PFSK-1 (cell line): ENCODE measurements around the gene LRMDA.

ENCODE experiments used
- FOXP2 ChIP-seq: optimal IDR thresholded peaks from 2 replicates; pipeline ENCODE3; 2011; ENCODE audit warnings: borderline replicate concordance, control low read depth, inconsistent platforms; ENCODE audit not compliant: insufficient read depth; ENCODE audit errors: extremely low read length, extremely low read depth
- POLR2AphosphoS5 ChIP-seq: IDR thresholded peaks from 2 replicates; pipeline ENCODE4 v1.6.1; 2012; ENCODE audit warnings: low read depth, mild to moderate bottlenecking, control low read depth, low read length, moderate library complexity
- REST ChIP-seq, 2 experiments: IDR thresholded peaks; 2 replicates each; pipeline versions ENCODE4 v1.6.1 to v1.8.0; 2011 to 2012; ENCODE audit warnings: low read depth in 2 of 2, low read length in 2 of 2, control low read depth in 1 of 2, inconsistent platforms in 1 of 2, mild to moderate bottlenecking in 1 of 2, moderate library complexity in 1 of 2; ENCODE audit not compliant: insufficient read depth in 1 of 2
- SIN3A ChIP-seq: IDR thresholded peaks from 2 replicates; pipeline ENCODE4 v1.6.1; 2012; ENCODE audit warnings: mild to moderate bottlenecking, low read length, moderate library complexity, borderline replicate concordance; ENCODE audit not compliant: insufficient read depth
- TAF1 ChIP-seq: IDR thresholded peaks from 2 replicates; pipeline ENCODE4 v1.6.1; 2012; ENCODE audit warnings: low read length, control low read depth, borderline replicate concordance; ENCODE audit not compliant: insufficient read depth

Gene LRMDA

GRCh38 chr10:76050291-76050625, 618.8 kb downstream of the LRMDA start:
- TF ChIP-seq SIN3A (no peak), FOXP2 (no peak), POLR2AphosphoS5 (no peak), TAF1 (no peak), REST (IDR thresholded peaks at IDR 0.05; ENCODE audit: insufficient read depth in 1 of 2, low read depth in 2 of 2, low read length in 2 of 2) (no peak)

GRCh38 chr10:76051007-76051936, 619.8 kb downstream of the LRMDA start:
- TF ChIP-seq POLR2AphosphoS5 = no peak
- no peak for TF ChIP-seq REST (IDR thresholded peaks at IDR 0.05; ENCODE audit: insufficient read depth in 1 of 2, low read depth in 2 of 2, low read length in 2 of 2)
- TF ChIP-seq TAF1 = no peak
- TF ChIP-seq FOXP2 = no peak
- no peak for TF ChIP-seq SIN3A

DNA sequence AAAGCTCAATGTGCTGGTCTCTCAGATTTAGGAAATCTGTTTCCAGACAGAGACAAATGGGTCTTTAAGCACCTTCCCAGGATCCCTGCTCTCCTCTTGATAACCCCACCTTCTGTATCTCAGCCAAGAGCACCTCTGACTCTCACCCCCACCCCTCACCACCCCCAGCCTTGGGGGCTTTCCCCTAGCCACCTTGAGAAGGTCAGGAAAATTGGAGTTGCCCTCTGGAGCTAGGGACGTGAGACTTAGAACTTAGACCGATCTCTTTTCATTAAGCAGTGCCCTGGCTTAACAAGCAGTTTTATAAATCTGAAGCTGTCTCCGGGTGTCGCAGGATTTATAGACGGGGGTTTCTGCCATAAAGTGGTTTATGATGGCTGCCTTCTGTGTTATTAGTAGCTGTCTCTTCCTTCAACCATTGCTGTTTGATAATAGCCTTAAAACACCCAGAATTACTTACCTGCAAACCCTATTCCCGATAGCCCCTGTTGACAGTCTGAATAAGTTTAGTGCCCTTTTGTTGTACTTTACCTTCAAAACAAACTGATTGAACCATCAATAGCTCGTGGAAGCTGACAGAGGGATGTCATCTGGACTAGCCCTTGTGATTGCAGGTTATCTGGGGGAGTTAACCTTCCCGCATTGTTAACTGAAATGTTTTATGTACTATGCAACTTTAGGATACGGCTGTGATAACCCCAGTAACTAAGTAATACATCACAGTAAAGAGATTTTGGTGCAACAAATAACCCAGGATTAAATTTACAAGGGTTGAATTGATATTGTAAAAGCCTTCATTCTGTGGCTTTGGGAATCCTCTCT, 621.5 kb downstream of the LRMDA start:
- no peak for TF ChIP-seq REST (IDR thresholded peaks at IDR 0.05; ENCODE audit: insufficient read depth in 1 of 2, low read depth in 2 of 2, low read length in 2 of 2)
- TF ChIP-seq TAF1 = no peak
- TF ChIP-seq POLR2AphosphoS5 = no peak

DNA sequence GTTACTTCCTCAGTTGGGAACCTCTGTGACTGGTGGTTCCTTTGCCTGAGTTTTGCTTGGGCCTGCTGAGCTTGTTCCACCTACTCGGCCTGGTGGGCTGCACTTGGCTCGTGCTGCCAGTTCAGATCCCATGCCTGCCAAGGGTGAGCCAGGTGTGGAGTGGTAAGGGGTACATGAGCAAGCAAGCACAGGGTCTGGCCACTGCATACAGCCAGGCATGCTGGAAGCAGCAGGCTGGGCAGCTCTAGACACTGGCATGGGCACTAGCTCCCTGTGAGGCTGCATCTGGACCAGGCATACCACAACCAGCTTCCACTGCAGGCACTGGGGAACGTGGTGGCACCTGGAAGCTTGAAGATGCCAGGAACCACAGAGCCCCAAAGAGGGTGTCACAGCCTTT, 624.0 kb downstream of the LRMDA start:
- TF ChIP-seq POLR2AphosphoS5 (no peak), FOXP2 (no peak), REST (IDR thresholded peaks at IDR 0.05; ENCODE audit: insufficient read depth in 1 of 2, low read depth in 2 of 2, low read length in 2 of 2) (no peak), SIN3A (no peak), TAF1 (no peak)

DNA sequence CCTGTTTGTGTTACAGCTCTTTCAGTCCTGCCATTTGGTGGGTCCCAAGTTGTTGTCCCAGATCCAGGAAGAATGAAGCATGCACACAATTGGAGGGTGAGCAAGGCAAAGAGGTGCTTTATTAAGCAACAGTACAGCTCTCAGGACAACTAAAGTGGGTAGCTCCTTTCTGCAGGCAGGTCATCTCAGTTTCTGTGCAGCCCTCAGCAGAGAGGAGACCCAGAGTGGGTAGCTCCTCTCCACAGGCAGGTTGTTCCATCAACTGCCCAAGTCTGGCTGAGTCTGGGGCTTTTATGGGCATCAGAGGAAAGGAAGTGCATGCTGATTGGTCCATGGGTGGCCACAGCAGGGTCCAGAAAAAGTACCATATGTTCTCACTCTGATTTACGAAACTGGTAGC, 624.5 kb downstream of the LRMDA start:
- TF ChIP-seq SIN3A = no peak
